GM23248 (cell line): ENCODE data around the gene PET100.

Source experiments
- EZH2 ChIP-seq: fragments of 200-600 bp; sonication (generic); IDR thresholded peaks from 2 replicates; pipeline ENCODE4 v1.6.1; 2018; ENCODE audit warnings: antibody characterized with exemption, mild to moderate bottlenecking; ENCODE audit not compliant: insufficient read depth, poor library complexity, severe bottlenecking
- EZH2phosphoT487 ChIP-seq: fragments of 200-600 bp; sonication (generic); IDR thresholded peaks from 2 replicates; pipeline ENCODE4 v1.6.1; 2018; ENCODE audit warnings: antibody characterized with exemption, moderate library complexity, mild to moderate bottlenecking, low read depth; ENCODE audit not compliant: insufficient read depth

DNA sequence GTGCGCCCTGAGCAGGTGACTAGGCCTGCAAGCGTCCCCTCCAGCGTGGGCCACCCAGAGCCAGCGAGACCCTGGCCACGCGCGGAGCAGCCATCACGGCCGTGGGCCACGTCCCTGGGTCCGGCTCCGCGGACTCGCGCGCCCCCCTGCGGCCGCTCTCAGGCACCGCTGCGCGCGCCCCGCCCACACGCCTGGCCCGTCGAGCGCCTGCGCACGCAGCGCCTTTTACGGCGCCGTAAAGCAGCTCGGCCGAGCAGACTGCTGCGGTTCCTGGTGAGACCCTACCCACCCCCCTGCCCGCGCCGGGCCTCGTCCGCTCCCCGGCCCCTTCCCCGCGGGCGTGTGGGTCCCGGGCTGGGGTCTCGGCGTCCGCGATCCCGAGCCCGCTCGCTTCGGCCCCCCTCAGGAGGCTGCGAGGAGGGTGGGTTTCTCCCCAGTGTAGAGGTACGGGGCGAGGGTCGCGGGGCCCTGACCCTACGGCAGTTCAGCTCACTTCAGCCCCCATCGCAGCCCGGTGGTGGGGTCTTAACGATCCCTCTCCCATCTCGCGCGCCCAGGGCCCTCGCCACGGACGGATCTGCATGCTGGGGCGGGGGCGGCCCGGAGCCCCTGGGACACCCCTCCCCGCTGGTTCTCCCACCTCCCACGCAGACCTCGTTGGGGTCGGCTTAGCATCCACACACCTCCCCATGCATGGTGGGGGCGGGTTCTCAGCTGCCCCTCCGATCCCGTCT is 51.2 kb downstream of the PET100 start, which contains the start of gene TRAPPC5:
- TF ChIP-seq EZH2 (no peak), EZH2phosphoT487 (no peak)
